ENCODE results near the gene LCN9.

The LCN9 gene

DNA sequence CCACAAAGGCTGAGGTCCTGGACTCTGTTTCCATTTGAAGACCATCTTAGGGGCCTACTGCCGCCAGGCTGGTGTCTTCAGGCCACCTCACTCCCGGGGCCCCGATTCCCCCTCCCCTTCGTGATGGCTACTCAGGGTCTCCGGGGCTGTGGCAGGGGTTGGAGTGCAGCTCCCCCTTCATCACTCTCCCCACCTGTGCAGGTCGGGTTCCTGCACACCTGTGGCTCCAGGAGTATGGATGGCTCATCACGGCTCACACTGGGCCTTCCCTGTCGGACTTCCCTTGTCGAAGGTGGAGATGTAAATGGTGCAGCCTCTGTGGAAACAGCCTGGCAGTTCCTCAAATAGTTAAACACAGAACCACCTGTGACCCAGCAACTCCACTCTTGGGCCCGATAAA, 11.9 kb downstream of the LCN9 start:
- TF ChIP-seq GATA3 (IDR thresholded peaks at IDR 0.05; ENCODE audit: low read depth, low read length), result no peak
- no peak for TF ChIP-seq GATA2 (IDR thresholded peaks at IDR 0.05; ENCODE audit: low read depth, low read length)

DNA sequence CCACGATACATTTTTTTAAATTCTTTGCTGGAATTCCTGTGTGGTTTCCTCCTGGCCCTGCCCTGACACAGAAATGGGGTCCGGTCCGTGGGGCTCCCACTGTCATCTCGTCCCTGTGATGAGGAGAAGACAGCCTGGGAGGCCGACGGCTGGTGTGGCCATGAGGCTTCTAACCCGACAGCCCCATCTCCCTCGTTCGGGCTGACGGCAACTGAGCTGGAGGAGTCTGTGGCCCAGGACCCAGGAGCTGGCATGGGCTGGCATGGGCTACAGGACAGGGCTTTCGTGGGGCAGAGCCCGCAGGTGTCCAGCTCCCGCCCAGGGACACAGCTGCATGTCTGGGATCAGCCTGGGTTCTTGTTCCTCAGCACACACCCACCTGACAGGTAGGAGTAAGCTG, 13.8 kb downstream of the LCN9 start:
- TF ChIP-seq GATA3 (IDR thresholded peaks at IDR 0.05; ENCODE audit: low read depth, low read length) (no peak), GATA2 (IDR thresholded peaks at IDR 0.05; ENCODE audit: low read depth, low read length) (no peak)

DNA sequence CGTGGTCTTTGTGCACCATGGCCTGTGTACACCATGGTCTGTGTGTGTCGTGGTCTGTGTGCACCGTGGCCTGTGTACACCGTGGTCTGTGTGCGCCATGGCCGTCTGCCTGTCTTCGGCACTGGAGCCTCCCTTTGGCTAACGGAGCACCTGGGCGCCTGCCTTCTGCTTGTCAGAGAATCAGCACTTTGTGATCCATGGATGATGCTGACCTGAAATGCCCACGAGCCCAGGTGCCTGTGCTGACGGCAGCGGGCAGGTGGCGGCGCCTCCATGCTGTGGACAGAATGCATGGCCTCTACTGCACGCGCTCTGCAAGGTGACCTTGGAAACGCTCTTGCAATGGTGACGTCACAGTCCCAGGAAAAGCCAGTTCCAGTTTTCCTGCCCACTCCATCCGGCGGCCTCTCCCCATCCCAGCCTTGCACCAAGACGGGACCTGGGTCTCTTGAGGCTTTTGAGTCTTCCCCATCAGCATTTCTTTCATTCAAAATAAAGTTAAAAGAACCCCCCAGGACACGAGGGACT, 14.6 kb downstream of the LCN9 start:
- TF ChIP-seq GATA2 (IDR thresholded peaks at IDR 0.05; ENCODE audit: low read depth, low read length), result no peak
- no peak for TF ChIP-seq GATA3 (IDR thresholded peaks at IDR 0.05; ENCODE audit: low read depth, low read length)

DNA sequence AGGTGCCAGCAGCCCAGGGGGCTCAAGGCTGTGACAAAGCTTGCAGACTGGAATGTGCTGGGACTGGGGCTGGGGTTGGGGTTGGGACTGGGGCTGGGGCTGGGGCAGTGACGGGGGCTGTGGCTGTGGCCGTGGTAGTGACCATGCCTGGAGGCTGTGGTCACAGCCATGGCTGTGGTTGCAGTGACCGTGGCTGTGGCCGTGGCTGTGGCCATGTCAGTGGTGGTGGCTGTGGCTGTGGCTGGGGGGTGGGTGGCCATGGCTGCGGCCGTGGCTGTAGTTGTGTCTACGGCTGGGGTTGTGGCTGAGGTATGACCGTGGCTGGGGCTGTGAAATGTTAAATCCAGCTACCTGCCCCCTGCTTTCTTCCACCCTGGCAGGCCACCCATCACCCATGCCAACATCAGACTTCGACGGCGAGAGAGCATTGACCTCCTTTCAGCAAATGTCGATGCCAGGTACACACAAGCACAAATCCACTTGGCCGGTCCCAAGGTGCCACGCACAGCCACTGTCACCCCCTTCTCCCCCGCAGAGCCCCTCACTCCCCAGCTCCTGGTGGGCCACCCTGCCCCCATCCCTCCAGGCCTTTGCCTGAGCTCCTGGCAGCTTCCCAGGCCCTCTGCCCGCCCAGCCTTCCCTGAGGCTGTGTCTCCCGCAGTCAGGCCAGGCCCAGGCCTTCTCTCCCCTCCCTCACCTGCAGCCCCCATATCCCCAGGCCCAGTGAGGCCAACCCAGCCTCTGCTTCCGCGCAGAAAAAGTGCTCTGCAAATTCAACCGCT, 15.3 kb downstream of the LCN9 start:
- no peak for TF ChIP-seq GATA3 (IDR thresholded peaks at IDR 0.05; ENCODE audit: low read depth, low read length)
- TF ChIP-seq GATA2 (IDR thresholded peaks at IDR 0.05; ENCODE audit: low read depth, low read length), result no peak

DNA sequence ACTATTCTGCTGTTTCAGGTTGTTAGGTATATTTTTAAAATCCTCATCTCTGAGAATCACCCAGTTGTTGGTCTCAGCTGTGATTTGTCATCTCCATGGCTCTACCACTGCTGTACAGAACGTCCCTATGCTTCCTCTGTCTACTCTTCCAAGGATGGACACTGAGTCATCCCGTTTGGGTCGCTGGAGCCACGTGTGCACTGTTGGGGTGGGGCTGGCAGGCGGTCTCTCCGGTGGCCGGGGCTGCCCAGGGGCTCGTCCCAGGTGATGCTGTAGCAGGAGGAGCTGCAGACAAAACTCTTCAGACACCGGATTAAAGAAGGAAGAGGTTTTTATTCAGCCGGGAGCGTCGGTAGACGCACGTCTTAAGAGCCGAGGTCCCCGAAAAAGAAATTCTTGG, 16.9 kb downstream of the LCN9 start:
- no peak for TF ChIP-seq GATA3 (IDR thresholded peaks at IDR 0.05; ENCODE audit: low read depth, low read length)
- no peak for TF ChIP-seq GATA2 (IDR thresholded peaks at IDR 0.05; ENCODE audit: low read depth, low read length)

DNA sequence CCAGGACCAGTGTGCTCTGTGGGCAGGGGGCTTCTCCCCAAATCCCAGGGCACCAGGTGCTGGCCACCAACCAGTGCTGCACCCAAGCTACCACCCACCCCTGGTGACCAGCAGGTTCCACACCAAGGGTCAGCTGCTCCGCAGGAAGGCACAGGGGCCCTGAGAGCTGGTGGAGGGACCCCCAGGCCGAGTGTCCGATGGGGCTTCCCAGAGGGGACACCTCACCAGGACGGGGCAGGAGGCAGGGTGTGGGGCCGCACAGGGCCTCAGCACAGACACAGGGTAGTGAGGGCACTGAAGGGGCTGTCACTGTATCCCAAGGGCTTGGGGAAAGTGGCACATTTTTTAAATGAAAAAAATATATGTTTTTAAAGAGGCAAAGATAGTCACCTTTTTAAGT, 18.1 kb downstream of the LCN9 start:
- TF ChIP-seq GATA3 (IDR thresholded peaks at IDR 0.05; ENCODE audit: low read depth, low read length) (no peak), GATA2 (IDR thresholded peaks at IDR 0.05; ENCODE audit: low read depth, low read length) (no peak)

DNA sequence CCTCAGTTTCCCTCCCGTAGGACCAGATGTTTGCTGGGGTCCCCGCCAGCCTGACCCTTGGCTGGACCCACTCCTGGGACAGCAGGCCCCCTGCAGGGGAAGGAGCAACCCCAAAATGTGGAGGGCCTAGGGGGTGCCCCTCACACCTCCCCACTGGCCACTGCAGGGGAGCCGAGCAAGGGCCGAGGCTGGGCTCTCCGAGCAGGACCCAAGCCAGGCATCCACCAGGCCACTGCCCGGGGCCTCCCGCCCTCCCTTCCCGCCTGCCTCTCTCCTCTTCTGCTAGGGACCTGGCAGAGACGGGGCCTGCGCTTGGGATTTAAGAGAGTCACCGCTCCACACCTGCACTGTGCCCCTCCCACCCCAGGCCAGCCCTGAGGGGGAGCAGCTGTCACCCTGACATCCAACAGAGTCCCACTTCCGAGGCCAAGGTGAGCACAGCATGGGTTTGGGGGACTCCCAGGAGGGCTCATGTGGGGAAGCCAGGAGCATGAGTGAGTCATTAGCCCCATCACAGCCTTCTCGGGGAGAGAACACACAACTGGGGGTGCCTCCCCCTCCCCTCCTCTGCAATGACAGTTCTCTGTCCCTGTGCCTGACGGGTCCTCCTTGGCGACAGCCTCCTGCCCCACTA, 20.4 kb downstream of the LCN9 start:
- TF ChIP-seq GATA3 (IDR thresholded peaks at IDR 0.05; ENCODE audit: low read depth, low read length), result no peak

DNA sequence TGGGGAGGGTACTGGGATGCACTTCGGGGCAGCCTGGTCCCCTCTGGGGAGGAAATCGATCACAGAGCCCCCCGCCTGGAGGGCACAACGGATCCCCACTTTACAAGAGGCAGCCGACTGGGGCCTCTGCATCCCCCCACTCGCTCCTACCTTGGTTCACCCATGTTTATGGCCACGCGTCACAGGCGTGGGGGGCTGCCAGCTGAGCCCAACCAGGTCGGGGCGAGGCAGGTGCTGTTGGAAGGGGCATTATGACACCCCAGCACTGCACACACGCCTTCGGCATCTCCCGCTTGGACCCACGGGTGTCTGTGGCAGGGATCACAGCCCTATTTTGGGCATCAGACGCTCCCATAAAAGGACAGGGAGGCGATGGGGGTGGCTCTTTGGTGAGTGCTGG, 21.6 kb downstream of the LCN9 start:
- no peak for TF ChIP-seq GATA3 (IDR thresholded peaks at IDR 0.05; ENCODE audit: low read depth, low read length)
- no peak for TF ChIP-seq GATA2 (IDR thresholded peaks at IDR 0.05; ENCODE audit: low read depth, low read length)

DNA sequence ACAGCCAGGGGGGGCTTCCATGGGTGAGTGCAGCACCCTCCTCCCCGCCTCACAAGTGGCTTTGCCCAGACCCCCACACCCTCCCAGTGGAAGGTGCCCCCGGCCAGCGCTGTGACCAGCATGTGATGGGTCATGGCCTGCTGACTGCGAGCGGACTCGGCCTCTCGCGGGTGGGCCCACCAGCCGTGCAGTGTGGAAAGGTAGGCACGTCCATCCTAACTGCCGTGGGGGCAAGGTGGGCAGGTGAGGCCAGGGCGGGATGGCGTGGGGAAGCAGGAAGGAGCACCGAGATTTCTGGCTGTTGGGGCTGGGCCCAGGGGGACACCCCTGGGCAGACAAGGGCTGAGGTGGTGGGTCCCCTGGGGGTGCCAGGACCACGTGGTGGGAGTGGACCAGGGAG, 24.1 kb downstream of the LCN9 start:
- TF ChIP-seq GATA3 (IDR thresholded peaks at IDR 0.05; ENCODE audit: low read depth, low read length) (no peak), GATA2 (IDR thresholded peaks at IDR 0.05; ENCODE audit: low read depth, low read length) (no peak)

DNA sequence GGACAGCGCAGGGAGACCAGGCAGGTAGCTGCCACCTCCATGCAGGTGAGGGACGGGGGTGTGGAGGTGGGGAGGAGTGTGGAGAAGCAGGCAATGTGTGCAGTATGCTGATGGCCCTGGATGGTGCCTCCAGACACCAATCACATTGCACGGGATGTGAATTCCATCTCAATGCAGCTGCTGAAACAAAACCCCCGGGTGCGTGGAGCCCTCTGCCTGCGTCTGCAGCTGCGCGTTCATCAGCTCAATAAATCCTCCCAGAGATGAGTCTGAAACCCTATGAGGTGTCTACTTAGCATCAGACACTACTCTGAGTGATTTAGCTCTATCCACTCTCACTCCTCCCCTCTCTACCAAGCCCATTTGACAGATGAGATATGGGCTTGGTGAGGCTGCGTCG, 25.9 kb downstream of the LCN9 start:
- no peak for TF ChIP-seq GATA3 (IDR thresholded peaks at IDR 0.05; ENCODE audit: low read depth, low read length)
- no peak for TF ChIP-seq GATA2 (IDR thresholded peaks at IDR 0.05; ENCODE audit: low read depth, low read length)

DNA sequence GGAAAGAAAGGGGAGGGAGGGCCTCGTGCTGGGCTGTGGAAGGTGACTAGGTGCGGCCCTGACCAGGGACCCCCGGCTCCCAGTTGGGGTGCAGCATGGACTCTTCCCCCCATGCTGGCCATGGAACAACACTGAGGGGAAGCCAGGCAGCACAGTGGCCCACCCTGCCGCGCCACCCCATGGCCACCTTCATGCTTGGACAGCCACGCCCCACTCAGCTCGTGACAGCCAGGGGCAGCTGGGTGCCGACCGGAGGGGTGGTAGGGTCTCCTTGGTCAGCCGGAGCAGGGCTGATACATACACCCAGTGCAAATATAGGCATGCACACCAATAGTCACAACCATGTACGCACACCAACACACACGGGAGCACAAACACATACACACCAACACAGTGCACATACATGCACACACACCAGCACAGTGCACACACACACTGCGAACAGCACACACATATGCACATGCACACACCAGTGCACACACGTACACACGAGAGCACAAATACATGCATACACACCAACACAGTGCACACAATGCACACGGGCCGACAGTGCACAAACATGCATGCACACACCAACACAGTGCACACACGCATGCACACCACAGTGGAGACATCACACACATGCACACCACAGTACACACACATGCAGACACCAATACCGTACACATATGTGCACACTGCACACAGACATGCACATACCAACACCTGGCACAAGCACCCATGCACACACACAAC, 27.9 kb downstream of the LCN9 start:
- TF ChIP-seq GATA2 (IDR thresholded peaks at IDR 0.05; ENCODE audit: low read depth, low read length) (no peak), GATA3 (IDR thresholded peaks at IDR 0.05; ENCODE audit: low read depth, low read length) (no peak)

DNA sequence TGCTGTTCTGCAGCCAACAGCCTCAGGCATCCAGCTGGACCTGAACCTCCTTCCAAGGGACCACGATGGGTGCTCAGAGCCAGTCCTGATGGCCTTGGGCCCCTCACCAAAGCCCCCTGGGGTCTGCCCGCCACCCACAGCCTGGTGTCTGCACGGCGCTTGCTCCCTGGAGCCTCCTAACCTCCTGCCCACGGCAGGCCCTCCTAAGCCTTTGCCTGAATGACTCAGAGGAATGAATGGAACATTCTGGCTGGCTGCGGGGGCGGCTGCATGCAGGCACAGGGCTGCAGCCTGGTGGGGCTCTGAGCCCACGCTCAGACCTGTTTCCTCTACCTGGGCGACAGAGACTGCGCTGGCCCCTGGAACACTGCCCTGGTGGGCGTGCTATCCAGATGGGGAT, 29.3 kb downstream of the LCN9 start:
- TF ChIP-seq GATA2 (IDR thresholded peaks at IDR 0.05; ENCODE audit: low read depth, low read length) (no peak), GATA3 (IDR thresholded peaks at IDR 0.05; ENCODE audit: low read depth, low read length) (no peak)

DNA sequence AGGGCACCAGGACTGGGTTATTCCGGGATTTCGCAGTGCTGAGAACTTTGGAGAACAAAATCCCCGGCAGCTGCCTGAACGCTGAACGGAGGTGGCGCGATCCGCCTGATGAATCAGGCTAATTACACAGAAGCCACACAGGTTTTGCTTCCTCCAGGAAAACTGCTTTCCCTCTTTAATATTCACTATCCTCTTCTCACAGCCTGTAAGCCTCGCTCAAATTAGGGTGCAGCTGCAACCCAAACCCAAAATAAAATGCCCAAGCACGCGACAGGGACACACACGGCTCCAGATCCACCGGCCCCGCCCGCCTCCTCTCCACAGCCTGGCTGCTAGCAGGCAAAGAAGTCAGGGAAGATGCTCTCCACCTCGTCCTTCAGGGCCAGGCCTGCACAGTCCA, 30.2 kb downstream of the LCN9 start:
- no peak for TF ChIP-seq GATA3 (IDR thresholded peaks at IDR 0.05; ENCODE audit: low read depth, low read length)

DNA sequence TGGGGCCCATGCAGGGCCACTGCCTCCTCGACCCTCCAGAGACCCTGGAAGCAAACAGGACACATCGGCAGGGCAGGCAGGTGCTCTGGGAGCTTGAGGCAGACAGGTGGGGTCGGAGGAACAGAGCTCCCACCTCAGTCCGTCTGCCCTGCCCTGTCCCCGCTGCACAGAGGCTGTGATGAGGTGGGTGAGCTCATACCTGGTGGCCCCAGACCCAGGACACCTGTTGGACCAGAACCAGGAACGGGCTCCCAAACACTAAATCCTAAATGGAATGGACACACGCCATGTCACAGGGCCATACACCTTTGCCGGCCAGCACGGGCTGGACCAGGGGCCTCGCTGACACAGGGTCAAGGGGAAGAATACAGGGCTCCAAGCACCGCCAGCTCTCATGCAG, 30.7 kb downstream of the LCN9 start:
- TF ChIP-seq GATA2 (IDR thresholded peaks at IDR 0.05; ENCODE audit: low read depth, low read length) (no peak), GATA3 (IDR thresholded peaks at IDR 0.05; ENCODE audit: low read depth, low read length) (no peak)

DNA sequence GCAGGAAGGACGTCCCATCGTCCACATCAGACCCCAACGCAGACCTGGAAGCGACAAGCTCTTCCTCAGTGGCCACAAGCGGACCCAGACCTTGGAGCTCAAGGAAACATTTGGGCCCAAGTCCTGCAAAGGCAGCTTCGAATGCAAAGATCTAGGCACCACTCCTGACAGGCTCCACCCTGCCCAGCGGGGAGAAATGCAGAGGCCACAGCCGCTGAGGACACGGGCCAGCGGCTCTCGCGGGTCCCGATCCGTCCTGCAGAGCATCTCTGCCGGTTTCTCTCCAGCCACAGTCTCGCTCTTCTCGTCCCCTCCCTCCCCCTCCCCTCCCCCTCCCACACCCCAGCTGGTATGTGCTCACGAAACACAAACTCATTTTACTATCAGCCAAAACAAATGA, 31.3 kb downstream of the LCN9 start:
- TF ChIP-seq GATA2 (IDR thresholded peaks at IDR 0.05; ENCODE audit: low read depth, low read length) (no peak), GATA3 (IDR thresholded peaks at IDR 0.05; ENCODE audit: low read depth, low read length) (no peak)
